Endothelial cell of umbilical vein (primary cell): Measurements from ENCODE around the gene GLI1. TPM values are rescaled to one million over a fixed set of nuclear protein-coding genes. Genes with fewer than 3 reads are reported as not detected.

Experiments used
- BruUV-seq: library from RNA; stranded (reverse); fragments of 400-500 nt; replicated peaks from 2 replicates; lab custom pipeline; 2021; lab: Mats Ljungman, UMichigan
- CTCF ChIA-PET: fragments of 300-600, 350-600 bp; sonication (Branson Sonifier 250); formaldehyde crosslinking; loops from one replicate; lab custom pipeline; 2021; ENCODE audit warnings: antibody characterized with exemption, inconsistent platforms; lab: Charles Lee
- POLR2A ChIA-PET: fragments of 300-600, 350-600 bp; sonication (Branson Sonifier 250); formaldehyde crosslinking; loops from one replicate; lab custom pipeline; 2021; ENCODE audit warnings: antibody characterized with exemption, inconsistent platforms; lab: Charles Lee
- DNase-seq: peaks from one replicate; pipeline ENCODE4 v3.0.0-alpha.2; 2011; ENCODE audit warnings: low read depth, low spot score
- FAIRE-seq: peaks from 2 replicates; lab custom pipeline; 2011; peaks lifted over from hg19 to GRCh38; lab: Jason Lieb, UNC
- H2AFZ ChIP-seq: 2 replicates; pipeline ENCODE4 v1.6.0; 2012; ENCODE audit warnings: low read depth, low read length, control low read depth, inconsistent platforms
- H3K27ac ChIP-seq: 2 replicates; pipeline ENCODE4 v1.5.1; 2011; ENCODE audit warnings: low read depth, mild to moderate bottlenecking, control low read depth, low read length, moderate library complexity; ENCODE audit not compliant: insufficient read depth
- H3K27me3 ChIP-seq, 2 experiments: 2 replicates each; pipeline versions ENCODE4 v1.6.0 to v1.6.1; 2011; ENCODE audit warnings: low read length in 2 of 2, mixed read lengths in 1 of 2; ENCODE audit not compliant: control insufficient read depth in 2 of 2, insufficient read depth in 2 of 2
- H3K36me3 ChIP-seq, 2 experiments: 2 replicates in 1 of 2; 3 replicates in 1 of 2; pipeline ENCODE4 v1.5.1; 2011; ENCODE audit warnings: low read length in 2 of 2, mild to moderate bottlenecking in 1 of 2, moderate library complexity in 1 of 2; ENCODE audit not compliant: control insufficient read depth in 2 of 2, insufficient read depth in 2 of 2; ENCODE audit errors: extremely low read depth in 1 of 2
- H3K4me1 ChIP-seq: 3 replicates; pipeline ENCODE4 v1.5.1; 2011; ENCODE audit warnings: mild to moderate bottlenecking, low read length; ENCODE audit not compliant: control insufficient read depth, insufficient read depth; ENCODE audit errors: extremely low read depth
- H3K4me2 ChIP-seq: 2 replicates; pipeline ENCODE4 v1.6.1; 2011; ENCODE audit warnings: low read length, control low read depth, mixed read lengths; ENCODE audit not compliant: insufficient read depth
- H3K4me3 ChIP-seq, 3 experiments: fragments of 200-600 bp in 1 of 3; sonication (generic), shearing (Covaris generic) in 1 of 3; replicated peaks in 1 of 3; 2 replicates each; pipeline ENCODE4 v1.5.1; 2011 to 2016; ENCODE audit warnings: control low read depth in 3 of 3, low read length in 3 of 3, mild to moderate bottlenecking in 2 of 3, inconsistent platforms in 1 of 3, low read depth in 1 of 3, moderate library complexity in 1 of 3; ENCODE audit not compliant: insufficient read depth in 1 of 3
- H3K79me2 ChIP-seq: 2 replicates; pipeline ENCODE4 v1.6.0; 2012; ENCODE audit warnings: low read length, inconsistent platforms; ENCODE audit not compliant: control insufficient read depth, insufficient read depth
- H3K9ac ChIP-seq: replicated peaks from 2 replicates; pipeline ENCODE3; 2011; ENCODE audit warnings: low read length, control low read depth; ENCODE audit not compliant: insufficient read depth; ENCODE audit errors: extremely low read depth
- H3K9me1 ChIP-seq: replicated peaks from 3 replicates; pipeline ENCODE4 v1.6.0; 2011; ENCODE audit warnings: mild to moderate bottlenecking, low read length; ENCODE audit not compliant: control insufficient read depth, insufficient read depth; ENCODE audit errors: extremely low read depth
- H3K9me3 ChIP-seq: replicated peaks from 2 replicates; pipeline ENCODE4 v1.5.1; 2012; ENCODE audit warnings: low read length, inconsistent platforms; ENCODE audit not compliant: control insufficient read depth, insufficient read depth
- H4K20me1 ChIP-seq: replicated peaks from 2 replicates; pipeline ENCODE3; 2011; ENCODE audit warnings: mild to moderate bottlenecking, low read length; ENCODE audit not compliant: control insufficient read depth, insufficient read depth; ENCODE audit errors: extremely low read depth
- CTCF ChIP-seq, 2 donors: IDR thresholded peaks; 1 replicate in 1 of 2; 2 replicates in 1 of 2; pipeline ENCODE4 v1.5.1; 2011; ENCODE audit warnings: low read length in 2 of 2, mild to moderate bottlenecking in 2 of 2, moderate library complexity in 2 of 2, control low read depth in 1 of 2, inconsistent platforms in 1 of 2, low read depth in 1 of 2; ENCODE audit not compliant: insufficient read depth in 1 of 2; ENCODE audit errors: extremely low read depth in 1 of 2
- EZH2 ChIP-seq: IDR thresholded peaks from 2 replicates; pipeline ENCODE4 v1.6.1; 2012; ENCODE audit warnings: borderline replicate concordance, low read depth, mild to moderate bottlenecking, moderate library complexity, low read length, inconsistent platforms; ENCODE audit not compliant: severe bottlenecking
- FOS ChIP-seq: IDR thresholded peaks from 2 replicates; pipeline ENCODE4 v1.6.1; 2011; ENCODE audit warnings: mild to moderate bottlenecking, low read length, moderate library complexity, borderline replicate concordance; ENCODE audit not compliant: insufficient read depth
- GATA2 ChIP-seq: IDR thresholded peaks from 2 replicates; pipeline ENCODE4 v1.7.0; 2011; ENCODE audit warnings: low read depth, mild to moderate bottlenecking, moderate library complexity, mixed read lengths, low read length; ENCODE audit not compliant: insufficient read length, insufficient read depth
- MAX ChIP-seq: IDR thresholded peaks from 2 replicates; pipeline ENCODE4 v1.6.1; 2011; ENCODE audit not compliant: insufficient read depth, insufficient read length
- MYC ChIP-seq: IDR thresholded peaks from one replicate; pipeline ENCODE4 v1.6.1; 2011; ENCODE audit warnings: mild to moderate bottlenecking, low read depth, low read length
- POLR2A ChIP-seq: IDR thresholded peaks from 2 replicates; pipeline ENCODE4 v1.6.1; 2012; ENCODE audit warnings: low read depth, mild to moderate bottlenecking, control low read depth, low read length
- POLR2AphosphoS5 ChIP-seq: IDR thresholded peaks from 2 replicates; pipeline ENCODE4 v1.6.1; 2012; ENCODE audit warnings: low read depth, mild to moderate bottlenecking, control low read depth, low read length, moderate library complexity; ENCODE audit not compliant: insufficient read depth
- dilution Hi-C: fragments of 300-500 bp; cut with MboI; formaldehyde crosslinking; loops from one replicate; pipeline ENCODE4 v1.15.0; 2019; ENCODE audit warnings: low sequenced_read_pairs; ENCODE audit not compliant: extremely low pct_ligation_motif_present
- intact Hi-C: fragments of 100-400 bp; cut with micrococcal nuclease; formaldehyde crosslinking; loops from one replicate; pipeline ENCODE4 v1.10.0; 2022
- polyA plus RNA-seq, 4 experiments: library from polyadenylated mRNA; depleted of rRNA in 3 of 4; stranded (reverse) in 3 of 4; unstranded in 1 of 4; fragments of >200 nt; gene quantifications; 2 replicates each; pipeline versions ENCODE4 v1.2.1 to v1.2.3, GENCODE V29; 2011 to 2012; ENCODE audit warnings: missing spikeins in 1 of 4
- total RNA-seq: library from RNA; stranded (reverse); gene quantifications from 2 replicates; pipeline ENCODE4 v1.2.3, GENCODE V29; 2021

GLI1 gene
- total and polyA plus RNA-seq, 2 donors (not counting 3 experiments of a cell fraction or from before 2014, with no cell fraction given), result 0.10 to 0.29 TPM

DNA sequence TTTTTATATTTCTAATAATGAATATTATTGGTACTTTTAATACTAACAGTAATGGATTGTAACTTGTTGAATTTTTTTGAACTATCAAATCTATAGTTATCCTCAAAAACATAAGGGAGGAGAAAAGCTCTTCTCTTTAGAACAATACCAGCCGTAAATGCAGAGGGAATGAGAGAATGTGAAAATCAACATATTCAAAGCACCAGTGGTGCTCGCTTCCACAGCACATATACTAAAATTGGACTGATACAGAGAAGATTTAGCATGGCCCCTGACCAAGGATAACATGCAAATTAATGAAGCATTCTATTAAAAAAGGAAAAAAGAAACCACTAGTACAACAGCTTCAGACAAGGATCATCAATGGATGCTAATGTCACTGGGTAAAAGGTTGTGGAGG is 44.5 kb upstream of the GLI1 start:
- Histone ChIP-seq H3K4me1 (no peaks in the 10 kb centered on the region), H3K9ac (no peak overlapping the region), H3K27me3 (no peaks in the 10 kb centered on the region), H3K9me3 (no peaks in the 10 kb centered on the region), H3K36me3 (no peaks in the 10 kb centered on the region), H3K79me2 (peaks cover 7% of the 10 kb centered on the region), H3K4me2 (no peak overlapping the region), H3K9me1 (no peaks in the 10 kb centered on the region), H4K20me1 (no peaks in the 10 kb centered on the region), H3K4me3 (no peak overlapping the region), H2AFZ (no peak overlapping the region), H3K27ac (no peak overlapping the region)
- FAIRE-seq (no peak), DNase-seq (no peak)
- POLR2A ChIA-PET, result no interaction called here
- TF ChIP-seq MAX, result no peak
- TF ChIP-seq GATA2, result no peak
- TF ChIP-seq EZH2, result no peak
- TF ChIP-seq POLR2A, result no peak
- TF ChIP-seq CTCF (IDR thresholded peaks at IDR 0.05; ENCODE audit: extremely low read depth in 1 of 2, insufficient read depth in 1 of 2, low read depth in 1 of 2, low read length in 2 of 2), result no peak
- no peak for TF ChIP-seq FOS
- TF ChIP-seq POLR2AphosphoS5, result no peak
- no peak for TF ChIP-seq MYC
- intact Hi-C loops, result no loop called here
- no TSS peak for BruUV-seq
- CTCF ChIA-PET, result no interaction called here
- dilution Hi-C loops, result no loop called here
